Measurements from ENCODE around the gene STK11IP.

STK11IP gene

GRCh38 chr2:219578811-219579613 lies 18.6 kb upstream of the STK11IP start:
- no peak for DNase-seq (ENCODE audit: low read depth)

- DNase-seq (ENCODE audit: low read depth) = no peak
Measured at GRCh38 chr2:219581346-219581745, 16.3 kb upstream of the STK11IP start.

GRCh38 chr2:219591091-219591490 lies 6.6 kb upstream of the STK11IP start:
- no peak for DNase-seq (ENCODE audit: low read depth)

GRCh38 chr2:219592736-219593135 lies 4.9 kb upstream of the STK11IP start:
- DNase-seq (ENCODE audit: low read depth) = no peak

- DNase-seq (ENCODE audit: low read depth) = no peak
Measured at GRCh38 chr2:219593154-219593553, 4.5 kb upstream of the STK11IP start.

- DNase-seq (ENCODE audit: low read depth) = no peak
Measured at GRCh38 chr2:219595256-219595655, 2.4 kb upstream of the STK11IP start.

- no peak for DNase-seq (ENCODE audit: low read depth)
Measured at GRCh38 chr2:219596954-219597551, 604 bp upstream of the STK11IP start.

GRCh38 chr2:219598308-219599078 lies 836 bp downstream of the STK11IP start:
- no peak for DNase-seq (ENCODE audit: low read depth)

- DNase-seq (ENCODE audit: low read depth) = no peak
Measured at GRCh38 chr2:219603771-219604170, 6.1 kb downstream of the STK11IP start.

GRCh38 chr2:219605607-219605954 lies 7.9 kb downstream of the STK11IP start:
- DNase-seq (ENCODE audit: low read depth) = no peak

GRCh38 chr2:219607931-219608330 lies 10.3 kb downstream of the STK11IP start:
- DNase-seq (ENCODE audit: low read depth) = no peak

- no peak for DNase-seq (ENCODE audit: low read depth)
Measured at GRCh38 chr2:219608399-219608964, 10.8 kb downstream of the STK11IP start.

GRCh38 chr2:219609149-219609750 lies 11.6 kb downstream of the STK11IP start:
- no peak for DNase-seq (ENCODE audit: low read depth)

- DNase-seq (ENCODE audit: low read depth) = no peak
Measured at GRCh38 chr2:219611306-219611705, 13.6 kb downstream of the STK11IP start.

GRCh38 chr2:219611866-219612576 lies 14.4 kb downstream of the STK11IP start:
- DNase-seq (ENCODE audit: low read depth) = no peak

GRCh38 chr2:219612577-219613286 lies 15.1 kb downstream of the STK11IP start:
- DNase-seq (ENCODE audit: low read depth) = no peak

- DNase-seq (ENCODE audit: low read depth) = no peak
Measured at GRCh38 chr2:219613461-219614070, 15.9 kb downstream of the STK11IP start.

- DNase-seq (ENCODE audit: low read depth) = no peak
Measured at GRCh38 chr2:219614076-219614860, 16.6 kb downstream of the STK11IP start.

GRCh38 chr2:219615036-219615435 lies 17.4 kb downstream of the STK11IP start:
- DNase-seq (ENCODE audit: low read depth) = no peak

GRCh38 chr2:219615894-219616293 lies 18.2 kb downstream of the STK11IP start:
- DNase-seq (ENCODE audit: low read depth) = no peak

Data from activated T-helper 1 cell treated with Interleukin-2 at 50 U/mL for 16 hours (primary cell).